ENCODE measurements around the gene BCKDHB. TPM values are rescaled to one million over a fixed set of nuclear protein-coding genes. Genes with fewer than 3 reads are reported as not detected.
A peak's percentile ranks its signal among the peaks of the same experiment; 100 is the strongest.

BCKDHB gene
- total RNA-seq, 1 donor from 2014 or later = 17.6 TPM

DNA sequence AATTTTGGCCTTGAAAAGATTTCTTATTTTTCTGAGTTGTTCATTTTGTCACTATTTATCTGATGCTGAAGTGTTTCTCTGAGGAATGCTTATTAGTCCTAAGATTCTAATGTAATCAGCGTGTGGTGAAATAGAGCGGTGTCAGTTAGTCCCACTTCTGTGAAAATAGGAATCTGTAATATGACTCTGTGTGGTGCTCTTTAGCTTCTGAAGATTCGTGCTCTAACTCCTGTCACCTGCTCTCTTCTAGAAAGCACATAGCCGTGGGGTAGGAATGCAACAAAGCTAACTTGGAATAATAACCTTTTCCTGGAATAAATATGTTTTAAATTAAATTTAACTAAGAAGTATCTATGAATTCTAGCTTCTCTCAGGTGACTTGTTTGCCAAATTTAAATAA is 90.4 kb downstream of the BCKDHB start:
- no peak for DNase-seq
- H3K9me3 ChIP-seq = no peaks in the 10 kb centered on the region
- no peaks in the 10 kb centered on the region for H3K36me3 ChIP-seq
- intact Hi-C loops (cut with DNase I) = no loop called here
- no peaks in the 10 kb centered on the region for H3K4me1 ChIP-seq
- TF ChIP-seq, protein P1, sequence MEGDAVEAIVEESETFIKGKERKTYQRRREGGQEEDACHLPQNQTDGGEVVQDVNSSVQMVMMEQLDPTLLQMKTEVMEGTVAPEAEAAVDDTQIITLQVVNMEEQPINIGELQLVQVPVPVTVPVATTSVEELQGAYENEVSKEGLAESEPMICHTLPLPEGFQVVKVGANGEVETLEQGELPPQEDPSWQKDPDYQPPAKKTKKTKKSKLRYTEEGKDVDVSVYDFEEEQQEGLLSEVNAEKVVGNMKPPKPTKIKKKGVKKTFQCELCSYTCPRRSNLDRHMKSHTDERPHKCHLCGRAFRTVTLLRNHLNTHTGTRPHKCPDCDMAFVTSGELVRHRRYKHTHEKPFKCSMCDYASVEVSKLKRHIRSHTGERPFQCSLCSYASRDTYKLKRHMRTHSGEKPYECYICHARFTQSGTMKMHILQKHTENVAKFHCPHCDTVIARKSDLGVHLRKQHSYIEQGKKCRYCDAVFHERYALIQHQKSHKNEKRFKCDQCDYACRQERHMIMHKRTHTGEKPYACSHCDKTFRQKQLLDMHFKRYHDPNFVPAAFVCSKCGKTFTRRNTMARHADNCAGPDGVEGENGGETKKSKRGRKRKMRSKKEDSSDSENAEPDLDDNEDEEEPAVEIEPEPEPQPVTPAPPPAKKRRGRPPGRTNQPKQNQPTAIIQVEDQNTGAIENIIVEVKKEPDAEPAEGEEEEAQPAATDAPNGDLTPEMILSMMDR (IDR thresholded peaks at IDR 0.05) = no peak
- H3K27me3 ChIP-seq = no peaks in the 10 kb centered on the region
- H3K27ac ChIP-seq = no peak overlapping the region
- no peak overlapping the region for H3K4me3 ChIP-seq
- peak; percentile 45 for ATAC-seq

DNA sequence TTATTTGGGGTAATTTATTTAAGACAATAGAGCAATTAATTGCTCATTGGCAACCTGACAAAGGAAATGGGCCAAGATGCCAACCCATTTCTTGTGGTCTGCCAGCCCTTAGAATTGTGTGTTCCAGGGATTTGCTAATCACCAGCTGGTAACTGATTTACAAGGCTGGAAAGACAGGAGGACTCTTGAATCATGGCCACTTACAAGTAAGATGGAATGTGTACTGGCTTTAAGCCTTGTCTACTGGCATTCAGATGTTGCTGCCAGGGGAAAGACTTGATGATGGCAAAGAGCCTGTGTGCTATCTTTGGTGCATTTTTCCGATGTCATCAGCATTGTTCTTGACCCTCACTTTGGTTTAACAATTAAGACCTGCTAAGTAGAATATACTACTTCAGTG is 91.0 kb downstream of the BCKDHB start:
- no peak for DNase-seq
- Histone ChIP-seq H3K4me1 (no peaks in the 10 kb centered on the region), H3K4me3 (no peak overlapping the region), H3K9me3 (no peaks in the 10 kb centered on the region), H3K27me3 (no peaks in the 10 kb centered on the region), H3K27ac (no peak overlapping the region), H3K36me3 (no peaks in the 10 kb centered on the region)
- intact Hi-C loops (cut with DNase I) = no loop called here
- peak; percentile 88 for ATAC-seq
- TF ChIP-seq, protein P1 (IDR thresholded peaks at IDR 0.05) = no peak

DNA sequence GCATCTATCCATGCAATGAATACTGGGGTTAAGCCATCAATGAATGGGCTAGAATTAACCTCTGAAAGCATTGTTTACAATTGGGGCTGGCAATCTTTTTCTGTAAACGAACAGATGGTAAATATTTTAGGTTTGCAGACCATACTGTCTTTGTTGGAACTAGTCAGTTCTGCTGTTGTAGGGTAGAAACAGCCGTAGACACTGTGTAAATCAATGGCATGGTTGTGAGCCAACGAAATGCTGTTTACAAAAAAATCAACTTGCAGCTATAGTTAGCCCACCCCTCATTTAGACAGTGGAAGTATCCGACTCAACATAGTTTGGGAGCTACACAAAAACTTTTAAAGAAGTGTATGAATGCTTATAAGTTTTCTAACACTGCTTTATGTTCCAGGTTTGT is 91.5 kb downstream of the BCKDHB start:
- intact Hi-C loops (cut with DNase I) = no loop called here
- Histone ChIP-seq H3K27me3 (no peaks in the 10 kb centered on the region), H3K4me1 (no peaks in the 10 kb centered on the region), H3K9me3 (no peaks in the 10 kb centered on the region), H3K36me3 (no peaks in the 10 kb centered on the region), H3K27ac (no peak overlapping the region), H3K4me3 (no peak overlapping the region)
- no peak for ATAC-seq
- TF ChIP-seq, protein P1 (IDR thresholded peaks at IDR 0.05) = no peak
- no peak for DNase-seq

DNA sequence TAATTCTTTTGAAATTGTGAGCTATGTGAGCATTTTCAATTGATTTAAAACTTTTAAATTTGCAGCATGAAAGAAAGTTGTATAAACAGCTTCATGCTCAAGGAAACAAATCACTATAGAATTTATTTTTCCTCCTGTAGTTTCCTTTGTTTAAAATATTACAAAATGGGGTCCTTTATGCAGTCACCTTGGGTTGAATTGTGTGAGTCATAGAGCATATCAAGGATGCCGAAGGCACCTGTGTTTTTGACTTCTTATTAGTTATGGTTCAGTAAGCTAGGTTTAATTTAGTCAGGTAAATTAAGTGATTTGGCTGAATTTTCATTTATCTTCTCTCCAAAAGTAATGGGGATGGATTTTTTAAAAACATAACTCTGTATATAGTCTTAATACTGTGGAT is 96.8 kb downstream of the BCKDHB start:
- Histone ChIP-seq H3K27ac (no peak overlapping the region), H3K4me3 (no peak overlapping the region), H3K4me1 (no peaks in the 10 kb centered on the region), H3K9me3 (no peaks in the 10 kb centered on the region), H3K27me3 (no peaks in the 10 kb centered on the region), H3K36me3 (no peaks in the 10 kb centered on the region)
- DNase-seq = no peak
- TF ChIP-seq, protein P1 (IDR thresholded peaks at IDR 0.05) = no peak
- no peak for ATAC-seq
- intact Hi-C loops (cut with DNase I) = no loop called here

DNA sequence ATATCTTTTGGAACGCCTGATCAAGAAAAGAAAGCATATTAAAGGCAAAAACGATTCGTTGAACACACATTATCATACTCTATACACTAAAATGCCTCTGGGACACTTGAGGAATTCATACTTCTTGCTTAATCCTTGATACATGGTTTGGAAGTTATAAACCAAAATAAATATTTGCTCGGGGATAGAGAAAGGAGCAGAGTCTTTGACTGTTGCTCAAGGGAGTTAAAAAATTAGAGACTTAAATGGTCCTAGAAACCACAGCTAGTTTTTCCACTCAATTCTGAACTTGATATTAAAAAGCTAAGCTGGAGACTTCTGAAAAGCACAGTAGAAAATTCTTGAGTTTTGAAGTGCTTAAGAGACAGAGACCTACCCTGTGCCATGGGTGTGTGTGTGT is 98.9 kb downstream of the BCKDHB start:
- DNase-seq = no peak
- TF ChIP-seq, protein P1 (IDR thresholded peaks at IDR 0.05) = no peak

DNA sequence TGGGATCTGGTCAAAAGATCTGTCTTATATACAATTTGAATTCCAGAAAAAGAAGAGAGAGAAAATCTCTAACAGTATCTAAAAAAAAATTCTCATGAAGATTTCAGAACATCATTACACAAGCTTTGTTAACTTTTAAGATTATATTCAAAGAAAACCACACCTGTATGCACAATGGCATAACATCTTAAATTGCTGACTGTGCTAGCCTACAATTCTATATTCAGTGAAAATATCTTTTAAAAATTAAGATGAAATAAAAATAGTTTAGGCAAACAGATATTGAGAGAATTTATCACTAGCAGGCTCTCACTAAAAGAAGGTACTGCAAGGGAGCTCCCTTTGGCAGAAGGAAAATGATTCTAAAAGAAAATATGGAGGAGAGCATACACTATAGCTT is 100.3 kb downstream of the BCKDHB start:
- no peak for ATAC-seq
- H3K4me3 ChIP-seq = no peak overlapping the region
- no peaks in the 10 kb centered on the region for H3K9me3 ChIP-seq
- DNase-seq = no peak
- H3K27me3 ChIP-seq = no peaks in the 10 kb centered on the region
- intact Hi-C loops (cut with DNase I) = no loop called here
- TF ChIP-seq, protein P1 (IDR thresholded peaks at IDR 0.05) = no peak
- H3K4me1 ChIP-seq = no peaks in the 10 kb centered on the region
- no peaks in the 10 kb centered on the region for H3K36me3 ChIP-seq
- no peak overlapping the region for H3K27ac ChIP-seq

More for the DNA sequence above, 98.9 kb downstream of the BCKDHB start:
- H3K36me3 ChIP-seq = no peaks in the 10 kb centered on the region
- H3K9me3 ChIP-seq = no peaks in the 10 kb centered on the region
- no peak overlapping the region for H3K27ac ChIP-seq
- H3K4me3 ChIP-seq = no peak overlapping the region
- no peak for ATAC-seq
- intact Hi-C loops (cut with DNase I) = no loop called here
- H3K27me3 ChIP-seq = no peaks in the 10 kb centered on the region
- no peaks in the 10 kb centered on the region for H3K4me1 ChIP-seq

Data from upper lobe of right lung (tissue), 1 donor.